UCSD-AML1 (cell line): ENCODE results near the gene CDY1B.
"Not testable (repeated sequence)": the region's sequence is repeated elsewhere in the genome, so short reads cannot be mapped to it uniquely, and the experiment has no call there.

ENCODE experiments used
- DNase-seq: peaks from one replicate; lab custom pipeline; 2025; ENCODE audit not compliant: unreplicated experiment; lab: John Stamatoyannopoulos, UW

Gene CDY1B

GRCh38 chrY:24047919-24048318 is at the start of gene CDY1B:
CDY1B (minus strand) TSS chrY:24048019; CDS start chrY:24047688, 331 bp downstream.
- not testable (repeated sequence) for DNase-seq

- not testable (repeated sequence) for DNase-seq
These were observed 1.7 kb upstream of the CDY1B start for GRCh38 chrY:24049525-24049924.

GRCh38 chrY:24043209-24043608 is 4.6 kb downstream of the CDY1B start:
- DNase-seq = not testable (repeated sequence)

GRCh38 chrY:24039008-24039718 is 8.7 kb downstream of the CDY1B start:
- not testable (repeated sequence) for DNase-seq

GRCh38 chrY:24026212-24027103 is 21.4 kb downstream of the CDY1B start:
- not testable (repeated sequence) for DNase-seq
